GM19238 (cell line): ENCODE measurements around the gene POLR1G.
"Not testable (repeated sequence)": the region's sequence is repeated elsewhere in the genome, so short reads cannot be mapped to it uniquely, and the experiment has no call there.

Experiments
- DNase-seq: peaks from one replicate; pipeline ENCODE4 v3.0.0; 2011; ENCODE audit warnings: low spot score; ENCODE audit not compliant: insufficient read length

The POLR1G gene

DNA sequence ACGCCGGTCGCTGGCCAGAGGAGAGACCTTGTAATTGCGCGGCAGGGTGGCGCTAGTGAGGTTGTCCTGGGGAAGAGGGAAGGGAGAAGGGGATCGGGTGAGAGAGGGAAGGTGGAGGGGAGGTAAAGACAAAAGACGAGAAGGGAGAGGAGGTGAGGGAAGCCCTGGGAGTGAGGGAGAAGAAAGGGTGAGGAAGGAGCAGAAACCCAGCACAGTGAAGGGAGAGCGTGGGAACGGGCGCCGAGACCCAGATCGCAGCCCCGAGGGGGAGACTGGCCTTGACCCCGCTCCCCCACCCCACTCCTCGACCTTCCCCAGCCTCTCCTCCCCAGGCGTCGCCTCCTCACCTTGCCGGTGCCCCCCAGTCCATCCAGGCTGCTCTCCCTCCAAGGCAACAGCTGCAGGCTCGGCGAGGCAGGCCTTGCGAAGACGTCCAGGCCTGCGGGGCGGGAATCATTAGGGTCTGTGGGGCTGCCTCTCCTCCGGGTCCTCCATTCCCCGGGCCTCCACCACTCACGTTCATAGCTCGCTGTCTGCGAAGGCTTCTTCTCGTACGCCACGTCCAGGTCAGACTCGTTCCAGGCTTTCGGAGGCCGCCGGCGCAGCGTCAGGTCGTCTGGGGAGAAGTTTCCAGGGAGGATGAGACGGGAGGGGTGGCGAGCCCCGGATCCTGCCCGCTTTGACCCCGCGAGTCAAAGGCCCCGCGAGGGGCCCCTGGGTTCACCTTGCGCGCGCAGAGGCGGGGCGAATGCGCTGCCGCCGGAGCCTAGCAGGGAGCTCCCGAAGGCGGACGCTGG lies 10.4 kb upstream of the POLR1G start:
- DNase-seq = no peak

DNA sequence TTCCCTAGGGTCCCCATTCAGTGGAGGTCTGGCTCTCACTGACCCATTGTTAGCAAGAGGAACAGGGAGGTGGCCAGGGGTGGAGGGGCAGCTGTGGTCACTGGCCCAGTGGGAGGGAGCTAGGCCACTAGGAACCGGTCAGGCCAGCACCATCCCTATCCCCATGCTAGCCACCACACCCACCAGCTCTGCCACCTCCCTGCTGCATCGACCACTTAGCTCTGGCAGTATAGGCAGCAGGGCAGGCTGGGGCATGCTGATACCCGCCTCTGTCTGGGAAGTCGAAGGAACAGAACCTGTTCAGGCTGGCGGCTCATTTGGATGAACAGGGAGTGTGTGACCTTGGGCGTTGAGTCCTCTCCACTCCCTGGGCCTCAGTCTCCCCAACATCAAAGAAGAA lies 6.3 kb upstream of the POLR1G start:
- DNase-seq = no peak

DNA sequence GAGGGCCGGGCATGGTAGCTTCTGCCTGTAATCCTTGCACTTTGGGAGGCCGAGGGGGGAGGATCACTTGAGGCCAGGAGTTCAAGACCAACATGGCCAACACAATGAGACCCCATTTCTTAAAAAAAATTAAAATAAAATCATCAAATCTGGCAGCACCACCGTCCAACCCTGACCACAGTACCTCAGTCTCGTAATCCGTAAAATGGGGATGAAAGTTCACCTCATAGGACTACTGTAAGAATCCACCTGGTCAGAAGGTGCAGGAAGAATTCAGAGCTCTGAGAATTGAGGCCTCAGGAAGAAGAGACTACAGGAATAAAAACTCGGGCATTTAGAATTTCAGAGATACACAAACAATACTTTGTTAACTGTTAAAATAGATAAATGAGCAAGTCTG lies 4.6 kb upstream of the POLR1G start:
- DNase-seq = no peak

DNA sequence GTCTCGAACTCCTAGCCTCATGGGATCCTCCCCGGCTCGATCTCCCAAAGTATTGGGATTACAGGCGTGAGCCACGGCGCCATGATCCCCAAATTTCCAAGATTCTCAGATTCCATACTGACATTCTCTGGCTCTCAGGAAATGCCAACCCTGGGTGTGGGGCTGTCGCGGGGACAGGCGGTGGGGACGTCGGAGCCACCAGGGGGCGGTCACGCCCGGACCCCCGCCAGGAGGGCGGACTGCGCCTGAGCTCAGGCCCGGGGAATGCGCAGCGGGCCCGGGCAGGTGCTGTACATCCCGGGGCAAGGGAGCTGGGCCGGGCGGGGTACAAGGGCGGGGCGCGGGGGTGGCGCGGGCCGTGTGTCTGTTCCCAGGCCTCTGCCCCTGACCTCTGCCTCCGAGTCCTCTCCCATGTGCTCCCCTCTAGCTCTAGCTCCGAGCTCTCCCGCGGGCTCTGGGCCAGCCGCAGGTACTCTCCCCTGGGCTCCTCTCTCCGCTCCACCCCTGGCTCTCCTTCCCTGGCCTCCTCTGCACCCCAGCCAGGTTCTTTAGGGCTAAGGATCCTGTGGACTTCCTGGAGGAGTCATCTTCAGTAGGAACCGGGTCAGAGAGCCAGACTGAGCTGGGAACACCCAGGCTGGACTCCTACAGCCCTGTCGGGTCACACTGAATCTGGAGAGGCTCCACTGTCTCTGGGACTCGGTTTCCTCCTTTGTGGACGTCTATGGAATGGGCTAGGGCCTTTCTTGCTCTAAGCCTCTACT lies 4.0 kb upstream of the POLR1G start:
- DNase-seq = no peak

DNA sequence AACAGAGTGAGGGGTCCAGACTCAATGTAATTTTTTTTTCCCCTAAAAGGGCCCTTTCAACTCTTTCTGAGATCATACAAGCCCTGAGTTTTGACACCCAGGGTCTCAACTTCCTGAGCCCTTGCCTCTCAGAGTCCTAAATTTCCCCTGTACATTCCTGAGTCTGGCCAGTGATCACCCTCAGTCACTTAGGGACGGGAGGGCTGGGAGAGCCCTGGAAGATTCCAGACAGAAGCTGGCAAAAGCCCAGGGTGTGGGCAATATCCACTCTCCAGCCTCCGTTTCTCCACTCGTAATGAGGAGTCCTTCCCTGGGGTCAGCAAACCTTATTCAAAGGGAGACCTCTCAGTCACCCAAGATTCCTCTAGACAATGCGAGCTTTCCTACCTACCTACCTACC lies 3.2 kb upstream of the POLR1G start:
- DNase-seq = no peak

DNA sequence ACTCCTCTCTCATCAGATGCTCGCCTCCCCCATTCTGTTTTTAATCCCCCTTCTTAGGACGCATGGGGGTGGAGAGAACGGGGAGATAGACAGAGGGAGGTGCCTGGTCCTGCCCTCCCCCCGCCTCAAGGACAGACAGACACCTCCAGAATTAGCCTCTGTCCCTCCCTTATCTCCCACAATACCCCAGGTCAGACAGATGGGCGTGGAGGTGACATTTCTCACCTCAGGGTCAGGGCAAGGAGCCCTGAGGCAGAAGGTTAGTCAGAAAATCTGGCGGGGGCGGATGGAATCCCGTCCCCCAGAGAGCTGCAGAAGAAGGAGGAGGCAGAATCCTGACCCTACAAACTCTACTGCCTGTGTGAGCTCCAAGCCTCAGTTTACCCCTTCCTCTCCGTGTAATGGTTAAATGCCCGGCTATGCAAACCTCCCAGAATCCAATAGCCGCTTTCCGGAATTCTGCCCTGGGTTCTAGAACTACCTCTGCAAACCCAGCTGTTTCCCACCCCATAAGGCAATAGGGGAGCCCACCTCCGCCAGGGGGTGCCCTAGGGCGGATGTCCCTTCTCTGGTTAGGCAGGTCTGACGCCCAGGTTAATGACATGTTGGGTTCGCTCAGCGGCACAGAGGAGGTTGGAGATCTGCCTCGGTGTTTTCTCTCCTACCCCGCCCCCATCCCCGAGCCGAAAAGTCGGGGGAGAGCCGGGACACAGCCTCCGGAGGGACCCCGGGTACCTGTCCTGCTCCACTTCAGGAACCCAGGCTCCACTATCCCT lies 2.5 kb upstream of the POLR1G start:
- DNase-seq = peak; percentile 72

DNA sequence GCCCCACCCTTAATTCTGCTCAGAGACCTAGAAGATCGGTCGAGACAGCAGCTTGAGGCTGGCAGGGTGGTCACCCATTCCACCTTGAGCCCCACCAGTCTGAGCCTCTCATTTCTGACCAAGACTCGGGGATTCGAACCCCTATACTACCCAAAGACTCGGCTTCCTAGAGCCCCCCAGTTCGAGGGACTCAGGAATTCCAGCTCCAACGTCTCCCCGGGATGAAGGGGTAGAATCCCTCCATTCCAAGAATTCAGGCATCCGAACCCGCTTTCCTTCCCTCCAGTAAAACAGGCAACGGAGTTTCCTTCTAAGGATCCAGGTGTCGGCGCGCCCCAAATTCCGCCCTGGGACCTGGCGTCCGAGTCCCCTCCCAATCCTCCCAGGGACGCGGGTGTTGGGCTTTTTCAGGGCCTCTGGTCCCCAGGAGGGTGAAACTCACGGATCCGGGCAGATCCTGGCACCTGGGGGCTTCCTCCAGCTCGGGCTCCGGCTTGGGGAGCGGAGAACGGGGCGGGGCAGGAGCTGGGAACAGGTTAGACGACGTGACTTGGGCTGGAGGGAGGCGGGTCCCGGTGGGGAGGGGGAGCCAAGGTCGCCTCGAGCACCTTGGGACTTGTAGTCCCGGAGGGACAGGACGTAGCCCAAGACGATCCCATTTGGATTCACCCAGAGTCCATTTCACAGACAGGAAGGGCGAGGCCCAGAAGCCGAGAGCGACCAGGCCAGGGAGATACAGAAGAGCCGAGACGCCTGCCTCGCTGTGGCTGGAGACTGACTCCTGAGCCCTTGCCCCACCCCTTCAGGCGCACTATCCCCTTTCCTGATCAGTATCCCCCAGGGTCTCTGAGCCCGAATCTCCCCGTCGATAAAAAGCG lies 1.6 kb upstream of the POLR1G start, which contains the start of gene PPP1R13L:
TSS of gene PPP1R13L (minus strand) at position 513 of the 878 bp plus-strand sequence. CDS start 6,751 bp downstream, outside the sequence.
- DNase-seq = peak; percentile 84

DNA sequence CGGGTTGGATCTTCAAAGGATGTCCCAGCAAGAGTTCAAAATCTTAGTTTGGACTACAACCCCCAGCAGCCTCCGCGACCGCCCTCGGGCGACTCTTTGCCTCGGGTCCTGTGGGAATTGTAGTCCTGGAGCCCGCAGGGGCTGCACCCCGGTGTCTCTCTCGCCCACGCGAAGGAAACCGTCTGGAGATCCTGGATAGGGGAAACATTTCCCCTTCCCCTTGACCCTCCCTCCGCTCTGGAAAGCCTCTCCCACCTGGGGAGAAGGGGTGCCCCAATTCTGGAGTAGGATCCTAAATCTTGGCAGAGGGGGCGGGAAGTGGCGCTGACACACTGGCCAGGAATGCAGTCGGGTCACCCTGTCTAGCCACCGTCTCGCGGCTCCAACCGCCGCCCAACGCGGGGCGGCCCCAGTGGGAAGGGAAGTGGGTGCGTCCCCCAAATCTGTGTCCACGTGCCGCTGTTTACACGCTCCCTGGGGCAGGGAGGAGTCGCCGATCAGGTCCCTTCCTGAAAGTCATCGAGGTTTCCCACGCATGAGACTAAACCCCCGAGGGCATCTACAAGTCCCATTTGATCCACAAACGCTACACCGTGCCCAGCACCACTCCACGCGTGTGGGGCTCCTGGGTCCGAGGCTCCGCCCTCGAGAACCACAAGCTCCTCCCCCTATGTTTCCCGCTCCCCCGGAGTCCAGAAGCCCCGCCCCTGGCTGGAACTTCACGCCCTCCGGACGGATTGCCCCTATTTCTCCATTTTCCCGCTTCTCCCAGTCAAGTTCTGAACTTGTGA lies 814 bp upstream of the POLR1G start:
- DNase-seq = peak; percentile 92

DNA sequence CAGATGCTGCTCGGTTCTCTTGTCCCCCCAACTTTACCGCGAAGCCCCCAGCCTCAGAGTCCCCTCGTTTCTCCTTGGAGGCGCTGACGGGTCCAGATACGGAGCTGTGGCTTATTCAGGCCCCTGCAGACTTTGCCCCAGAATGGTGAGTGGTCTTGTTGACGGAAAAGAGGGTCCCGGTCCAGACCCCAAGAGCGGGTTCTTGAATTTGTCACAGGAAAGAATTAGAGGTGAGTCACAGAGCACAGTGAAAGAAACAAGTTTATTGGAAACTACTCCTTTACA lies 589 bp downstream of the POLR1G start:
- no peak for DNase-seq

DNA sequence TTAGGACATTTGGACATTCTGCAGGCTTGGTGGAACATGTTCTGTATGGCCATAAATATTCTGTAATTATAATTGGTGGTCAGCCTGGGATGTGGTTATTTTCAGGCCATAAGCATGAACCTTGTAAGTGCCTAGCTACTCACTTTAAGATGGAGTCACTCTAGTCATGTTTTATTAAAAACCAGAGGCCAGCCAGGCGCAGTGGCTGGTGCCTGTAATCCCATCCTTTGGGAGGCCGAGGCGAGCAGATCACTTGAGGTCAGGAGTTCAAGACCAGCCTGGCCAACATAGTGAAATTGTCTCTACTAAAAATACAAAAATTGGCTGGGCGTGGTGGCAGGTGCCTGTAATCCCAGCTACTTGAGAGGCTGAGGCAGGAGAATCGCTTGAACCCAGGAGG lies 1.1 kb downstream of the POLR1G start:
- not testable (repeated sequence) for DNase-seq

DNA sequence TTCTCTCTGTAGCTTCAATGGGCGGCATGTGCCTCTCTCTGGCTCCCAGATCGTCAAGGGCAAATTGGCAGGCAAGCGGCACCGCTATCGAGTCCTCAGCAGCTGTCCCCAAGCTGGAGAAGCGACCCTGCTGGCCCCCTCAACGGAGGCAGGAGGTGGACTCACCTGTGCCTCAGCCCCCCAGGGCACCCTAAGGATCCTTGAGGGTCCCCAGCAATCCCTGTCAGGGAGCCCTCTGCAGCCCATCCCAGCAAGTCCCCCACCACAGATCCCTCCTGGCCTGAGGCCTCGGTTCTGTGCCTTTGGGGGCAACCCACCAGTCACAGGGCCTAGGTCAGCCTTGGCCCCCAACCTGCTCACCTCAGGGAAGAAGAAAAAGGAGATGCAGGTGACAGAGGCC lies 1.7 kb downstream of the POLR1G start:
- DNase-seq = no peak

DNA sequence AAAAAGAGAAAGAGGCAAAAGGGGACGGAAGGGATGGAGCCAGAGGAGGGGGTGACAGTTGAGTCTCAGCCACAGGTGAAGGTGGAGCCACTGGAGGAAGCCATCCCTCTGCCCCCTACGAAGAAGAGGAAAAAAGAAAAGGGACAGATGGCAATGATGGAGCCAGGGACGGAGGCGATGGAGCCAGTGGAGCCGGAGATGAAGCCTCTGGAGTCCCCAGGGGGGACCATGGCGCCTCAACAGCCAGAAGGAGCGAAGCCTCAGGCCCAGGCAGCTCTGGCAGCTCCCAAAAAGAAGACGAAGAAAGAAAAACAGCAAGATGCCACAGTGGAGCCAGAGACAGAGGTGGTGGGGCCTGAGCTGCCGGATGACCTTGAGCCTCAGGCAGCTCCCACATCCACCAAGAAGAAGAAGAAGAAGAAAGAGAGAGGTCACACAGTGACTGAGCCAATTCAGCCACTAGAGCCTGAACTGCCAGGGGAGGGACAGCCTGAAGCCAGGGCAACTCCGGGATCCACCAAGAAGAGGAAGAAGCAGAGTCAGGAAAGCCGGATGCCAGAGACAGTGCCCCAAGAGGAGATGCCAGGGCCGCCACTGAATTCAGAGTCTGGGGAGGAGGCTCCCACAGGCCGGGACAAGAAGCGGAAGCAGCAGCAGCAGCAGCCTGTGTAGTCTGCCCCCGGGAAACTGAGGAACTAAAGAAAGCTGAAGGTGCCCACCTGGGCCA lies 2.5 kb downstream of the POLR1G start:
- DNase-seq = no peak

DNA sequence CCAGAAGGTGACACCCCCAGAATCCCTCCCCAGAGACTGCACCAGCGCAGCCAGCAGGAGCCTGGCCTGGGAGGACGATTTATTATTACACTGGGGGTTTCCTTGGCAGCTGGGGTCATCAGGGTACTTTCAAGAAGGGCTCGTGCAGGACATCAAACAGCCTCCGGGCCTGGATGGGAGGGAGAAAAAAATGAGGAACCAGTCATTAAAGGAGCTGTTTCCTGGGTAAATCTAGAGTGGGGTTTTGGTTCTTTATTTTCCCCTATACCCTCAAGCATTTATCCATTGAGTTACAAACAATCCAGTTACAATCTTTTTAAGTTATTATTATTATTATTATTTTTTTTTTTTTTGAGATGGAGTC lies 3.1 kb downstream of the POLR1G start:
- no peak for DNase-seq

DNA sequence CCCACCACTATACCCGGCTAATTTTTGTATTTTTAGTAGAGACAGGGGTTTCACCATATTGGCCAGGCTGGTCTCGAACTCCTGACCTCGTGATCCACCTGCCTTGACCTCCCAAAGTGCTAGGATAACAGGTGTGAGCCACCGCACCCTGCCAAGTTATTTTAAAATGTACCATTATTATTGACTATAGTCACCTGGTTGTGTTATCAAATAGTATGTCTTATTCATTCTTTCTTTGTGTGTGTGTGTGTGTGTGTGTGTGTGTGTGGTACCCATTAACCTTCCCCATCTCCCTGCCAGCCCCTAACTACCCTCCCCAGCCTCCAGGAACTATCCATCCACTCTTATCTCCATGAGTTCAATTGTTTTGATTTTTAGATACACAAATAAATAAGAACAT lies 3.9 kb downstream of the POLR1G start:
- DNase-seq = not testable (repeated sequence)

DNA sequence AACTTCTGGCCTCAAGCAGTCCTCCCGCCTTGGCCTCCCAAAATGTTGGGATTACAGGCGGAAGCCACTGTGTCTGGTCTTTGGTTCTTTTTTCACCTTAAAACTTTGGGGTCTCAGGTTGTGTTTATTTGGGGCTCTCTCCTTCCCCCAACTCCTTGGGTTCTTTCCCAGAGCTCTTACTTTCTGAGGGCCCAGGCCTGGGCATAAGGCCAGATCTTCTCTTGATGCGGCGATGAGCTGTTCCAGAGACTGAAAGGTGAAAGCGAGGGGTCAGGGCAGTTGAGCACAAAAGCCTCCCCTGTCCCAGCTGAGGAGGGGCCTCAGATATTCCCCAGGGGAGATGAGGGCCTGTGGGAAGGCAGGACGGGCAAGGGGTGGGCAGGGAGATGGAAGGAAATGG lies 7.1 kb downstream of the POLR1G start:
- DNase-seq = no peak

DNA sequence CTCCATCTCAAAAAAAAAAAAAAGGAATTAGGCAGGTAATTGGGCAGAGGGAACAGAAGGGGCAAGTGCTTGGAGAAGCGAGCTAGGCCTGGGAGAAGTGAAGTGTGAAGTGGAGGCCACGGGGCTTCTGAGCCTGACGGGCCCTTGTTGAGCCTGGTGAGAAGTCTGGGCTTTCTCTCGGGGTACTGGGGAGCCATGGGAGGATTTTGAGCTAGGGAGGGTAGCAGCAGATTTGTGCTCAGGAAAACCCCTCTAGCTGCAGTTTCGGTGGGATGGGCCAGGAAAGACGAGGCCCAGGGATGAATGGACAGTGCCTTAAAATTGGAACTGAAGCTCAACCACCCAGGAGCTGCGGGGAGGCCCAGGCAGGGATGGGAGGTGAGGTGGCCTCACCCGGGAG lies 8.0 kb downstream of the POLR1G start:
- no peak for DNase-seq

DNA sequence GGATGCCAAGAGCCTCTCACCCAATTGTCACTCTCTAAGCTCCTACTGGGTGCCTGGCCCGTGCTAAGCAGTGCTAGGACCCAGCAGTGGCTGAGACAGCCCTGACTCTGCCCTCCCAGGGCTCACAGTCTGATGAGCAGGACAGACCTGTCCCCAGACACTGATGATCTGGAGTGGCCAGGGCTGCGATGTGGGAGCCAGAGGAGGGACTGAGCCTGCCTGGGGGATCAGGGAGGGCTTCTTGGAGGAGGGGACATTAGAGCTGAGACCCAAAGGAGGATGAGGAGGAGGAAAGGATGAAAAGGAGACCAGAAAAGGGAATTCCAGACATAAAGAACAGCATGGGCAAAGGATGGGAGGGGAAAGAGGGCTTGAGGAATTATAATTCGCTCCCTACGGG lies 10.7 kb downstream of the POLR1G start:
- no peak for DNase-seq

DNA sequence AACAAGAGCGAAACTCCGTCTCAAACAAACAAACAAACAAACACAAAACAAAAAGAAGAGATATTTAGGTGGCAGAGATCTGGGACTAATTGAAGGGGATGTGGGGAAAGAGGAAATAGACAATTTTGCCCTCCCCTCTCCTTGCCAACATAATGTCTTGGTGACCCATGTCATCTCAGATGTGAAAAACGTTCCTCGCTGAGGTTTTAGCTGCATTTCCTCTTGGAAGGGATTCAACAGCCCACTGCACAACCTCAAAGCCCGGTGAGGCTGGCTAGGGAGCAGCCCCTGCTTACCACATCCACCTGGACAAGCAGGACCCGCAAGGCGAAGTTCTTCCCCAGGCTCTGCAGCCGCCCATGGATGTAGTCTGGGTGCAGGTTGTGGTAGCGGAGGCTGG lies 12.4 kb downstream of the POLR1G start:
- DNase-seq = no peak

DNA sequence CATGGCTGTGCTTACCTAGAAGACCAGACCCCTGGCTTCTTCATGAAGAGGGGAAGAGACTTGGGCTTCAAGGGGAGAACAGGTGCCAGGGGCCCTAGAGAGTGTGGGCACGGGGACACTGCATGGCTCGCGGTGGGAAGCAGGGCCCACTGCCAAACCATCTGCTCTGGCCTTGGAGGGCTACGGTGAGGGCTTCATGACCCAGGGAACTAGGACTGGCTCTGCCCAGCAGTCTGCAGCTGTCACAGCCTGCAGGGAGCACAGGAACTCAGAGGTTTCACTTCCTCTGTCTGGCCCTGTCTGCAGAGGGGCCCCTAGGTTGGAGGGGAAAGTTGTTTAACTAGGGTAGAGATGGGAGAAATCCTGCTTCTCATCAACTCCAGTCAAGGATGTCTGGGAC lies 13.0 kb downstream of the POLR1G start:
- DNase-seq = peak; percentile 86

DNA sequence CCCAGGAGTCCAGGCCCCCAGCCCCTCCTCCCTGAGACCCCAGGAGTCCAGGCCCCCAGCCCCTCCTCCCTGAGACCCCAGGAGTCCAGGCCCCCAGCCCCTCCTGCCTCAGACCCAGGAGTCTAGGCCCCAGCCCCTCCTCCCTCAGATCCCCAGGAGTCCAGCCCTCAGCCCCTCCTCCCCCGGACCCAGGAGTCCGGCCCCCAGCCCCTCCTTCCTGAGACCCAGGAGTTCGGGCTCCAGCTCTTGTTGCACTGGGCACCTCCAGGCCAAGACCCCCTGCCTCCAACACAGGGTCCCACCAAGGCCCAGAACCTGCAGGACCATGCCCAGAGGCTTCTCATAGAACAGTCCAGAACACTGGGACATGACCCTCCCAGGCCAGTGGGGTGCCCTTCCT lies 13.5 kb downstream of the POLR1G start:
- no peak for DNase-seq
